SK-N-SH treated with all-trans-retinoic acid at 6 μM for 48 hours (cell line): Measurements from ENCODE around the gene FAM72B.
"Not testable (repeated sequence)": the region's sequence is repeated elsewhere in the genome, so short reads cannot be mapped to it uniquely, and the experiment has no call there.

Experiments used
- ATAC-seq: fragments of 200-7000 bp; cut with Tn5 transposase; 3 replicates; pipeline ENCODE4 v1.9.1; 2020; ENCODE audit warnings: mild to moderate bottlenecking, moderate library complexity

FAM72B gene

GRCh38 chr1:121155671-121156358 is 28.3 kb downstream of the FAM72B start:
- peak; percentile 71 for ATAC-seq

GRCh38 chr1:121154811-121155210 is 29.3 kb downstream of the FAM72B start:
- ATAC-seq, result not testable (repeated sequence)

- ATAC-seq, result not testable (repeated sequence)
Measured at GRCh38 chr1:121152788-121153187, 31.4 kb downstream of the FAM72B start.

- ATAC-seq, result not testable (repeated sequence)
Measured at GRCh38 chr1:121151294-121151693, 32.8 kb downstream of the FAM72B start.

GRCh38 chr1:121148489-121149190 is 35.5 kb downstream of the FAM72B start:
- peak; percentile 92 for ATAC-seq

DNA sequence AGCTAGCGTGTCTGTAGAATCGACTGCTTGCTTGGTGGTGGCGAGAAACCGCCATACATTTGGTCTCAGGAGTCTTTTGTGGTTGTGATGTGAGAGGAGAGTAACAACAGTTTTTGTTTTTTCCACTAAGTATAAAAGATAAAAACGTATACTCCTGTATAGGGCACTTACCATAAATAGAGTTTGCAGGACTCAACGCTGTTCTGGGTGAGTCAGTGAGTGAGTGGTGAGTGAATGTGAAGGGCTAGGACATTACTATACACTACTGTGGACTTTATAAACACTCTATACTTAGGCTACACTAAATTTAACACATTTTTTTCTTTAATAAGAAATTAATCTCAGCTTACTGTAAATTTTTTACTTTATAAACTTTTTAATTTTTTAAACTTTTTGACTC is 43.7 kb downstream of the FAM72B start:
- ATAC-seq, result not testable (repeated sequence)

DNA sequence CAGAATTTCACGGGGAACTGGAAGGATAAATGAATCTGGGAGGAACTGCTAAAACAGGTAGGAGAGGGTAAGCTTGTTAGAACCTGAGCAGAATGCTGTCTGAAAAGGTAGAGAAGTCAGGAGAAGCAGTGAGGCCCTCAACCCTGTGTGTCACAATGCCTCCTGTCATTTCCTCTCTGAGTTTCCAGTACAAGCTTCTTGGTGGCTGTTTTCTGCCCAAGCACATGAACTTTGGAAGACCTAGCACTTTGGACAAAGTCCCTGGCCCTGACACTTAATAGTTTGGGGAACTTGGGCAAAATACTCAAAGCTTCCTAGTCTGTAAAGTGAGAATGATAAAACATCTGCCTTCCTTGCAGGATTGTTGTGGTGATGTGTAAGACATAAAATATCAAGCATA is 52.6 kb downstream of the FAM72B start:
- peak; percentile 35; the same call in 2 of the 3 replicates for ATAC-seq

DNA sequence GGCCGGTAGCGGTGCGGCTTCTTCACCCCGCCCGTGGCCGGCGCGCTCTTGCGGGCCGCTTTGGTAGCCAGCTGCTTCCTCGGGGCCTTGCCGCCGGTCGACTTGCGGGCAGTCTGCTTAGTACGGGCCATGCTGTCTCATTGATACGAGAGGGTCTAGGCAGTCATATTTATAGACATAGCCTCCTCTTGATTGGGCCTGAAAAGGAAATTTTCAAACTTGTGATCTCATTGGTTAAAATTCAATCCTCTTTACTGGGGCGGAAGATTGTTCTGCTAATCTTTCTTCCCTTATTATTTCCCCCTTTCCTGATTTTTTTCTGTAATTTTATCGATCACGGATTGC is 65.7 kb downstream of the FAM72B start:
- peak; percentile 75 for ATAC-seq
